ENCODE results near the gene FAM204A.

GRCh38 chr10:118311505-118311904, 30.6 kb downstream of the FAM204A start:
- TF ChIP-seq POU6F1 (CRISPR knock-in tag; IDR thresholded peaks at IDR 0.05; ENCODE audit: borderline replicate concordance, low read depth) (no peak), PATZ1 (CRISPR knock-in tag; IDR thresholded peaks at IDR 0.05; ENCODE audit: borderline replicate concordance) (no peak), PPARA (CRISPR knock-in tag; IDR thresholded peaks at IDR 0.05; ENCODE audit: borderline replicate concordance) (no peak), CREB5 (CRISPR knock-in tag; IDR thresholded peaks at IDR 0.05; ENCODE audit: low read depth) (no peak), ZC3H10 (CRISPR knock-in tag; IDR thresholded peaks at IDR 0.05) (no peak), ZFP3 (CRISPR knock-in tag; IDR thresholded peaks at IDR 0.05) (no peak), ZNF8 (CRISPR knock-in tag; IDR thresholded peaks at IDR 0.05) (no peak), ESRRG (CRISPR knock-in tag; IDR thresholded peaks at IDR 0.05) (no peak), RARB (CRISPR knock-in tag; IDR thresholded peaks at IDR 0.05) (no peak), CSDC2 (CRISPR knock-in tag; IDR thresholded peaks at IDR 0.05) (no peak), GLIS3 (CRISPR knock-in tag; IDR thresholded peaks at IDR 0.05) (no peak), ZNF565 (CRISPR knock-in tag; conservative IDR thresholded peaks at IDR 0.05; ENCODE audit: low read depth) (no peak), TSHZ2 (CRISPR knock-in tag; IDR thresholded peaks at IDR 0.05) (no peak), TOX (CRISPR knock-in tag; IDR thresholded peaks at IDR 0.05; ENCODE audit: borderline replicate concordance) (no peak)
